Midbrain (tissue), 1 donor: ENCODE results near the gene PDE4B.
A peak's percentile ranks its signal among the peaks of the same experiment; 100 is the strongest.

Source experiments
- DNase-seq: peaks from one replicate; lab custom pipeline; 2025; lab: John Stamatoyannopoulos, UW

PDE4B gene

DNA sequence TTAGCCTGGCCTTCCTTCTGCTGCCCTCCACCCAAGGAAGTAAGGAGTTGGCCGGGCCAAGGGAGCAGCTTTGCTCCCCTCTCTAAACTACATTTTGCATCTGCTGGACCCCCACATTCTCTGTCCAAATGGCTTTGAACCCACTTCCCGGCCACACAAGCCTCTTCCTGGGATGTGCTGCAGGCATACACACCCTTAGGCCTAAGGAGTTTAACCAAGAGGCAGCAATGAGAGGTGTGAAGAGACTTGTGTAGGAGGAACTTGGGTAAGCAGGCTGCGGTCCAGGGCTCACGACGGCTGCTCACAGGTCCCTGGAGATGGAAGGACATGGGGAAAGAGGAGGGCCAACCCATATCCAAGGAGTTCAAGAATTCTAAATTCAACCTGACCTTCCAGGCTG, 544.6 kb downstream of the PDE4B start:
- no peak for DNase-seq

DNA sequence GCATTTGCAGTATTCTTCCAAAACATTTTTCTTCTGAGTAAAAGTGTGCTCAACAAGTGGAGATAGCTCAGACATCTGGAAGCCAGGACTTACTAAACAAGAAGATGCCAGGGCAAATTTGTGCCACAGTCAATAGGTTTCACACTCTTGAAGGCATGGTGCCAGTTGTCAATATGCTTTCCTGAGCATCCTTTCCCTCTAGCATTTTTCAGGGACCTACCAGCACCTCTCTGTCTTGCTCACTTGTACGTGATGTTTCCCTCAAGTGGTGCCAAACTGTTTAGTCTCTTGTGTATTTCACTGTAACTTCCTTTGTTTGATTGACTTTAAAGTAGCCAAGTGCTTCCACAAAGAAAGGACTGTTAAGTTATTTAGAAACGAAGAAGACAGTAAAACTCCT, 547.2 kb downstream of the PDE4B start:
- peak; percentile 14 for DNase-seq

DNA sequence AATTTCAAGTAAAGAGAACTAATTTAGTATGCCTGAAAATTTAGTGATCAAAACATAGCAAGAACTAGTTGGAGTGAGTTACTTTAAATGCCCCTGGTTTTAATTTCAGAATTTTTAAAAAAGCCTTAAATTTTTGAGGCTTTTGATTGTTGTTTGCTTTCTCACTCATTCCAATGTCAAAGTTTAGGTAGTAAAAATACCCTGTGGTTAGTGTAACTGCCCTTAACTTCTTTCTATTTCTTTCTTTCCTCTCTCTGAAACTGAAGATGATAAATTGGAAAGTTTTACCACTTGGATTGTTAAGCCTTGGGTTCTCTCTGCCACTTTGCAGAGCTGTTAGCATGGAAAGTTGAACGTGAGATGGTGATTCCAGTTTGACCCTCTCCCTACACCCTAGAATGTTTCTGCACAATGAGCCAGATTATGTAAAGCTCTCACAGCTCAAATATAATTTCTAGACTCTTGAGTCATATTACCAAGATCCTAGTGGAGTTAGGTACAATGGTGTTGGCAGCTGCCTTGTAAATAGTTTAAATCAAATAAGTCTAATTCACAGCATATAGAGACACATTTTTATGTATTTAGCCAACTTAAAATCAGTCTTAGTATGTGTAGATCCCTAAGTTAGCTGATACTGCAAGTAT, 548.9 kb downstream of the PDE4B start:
- no peak for DNase-seq

DNA sequence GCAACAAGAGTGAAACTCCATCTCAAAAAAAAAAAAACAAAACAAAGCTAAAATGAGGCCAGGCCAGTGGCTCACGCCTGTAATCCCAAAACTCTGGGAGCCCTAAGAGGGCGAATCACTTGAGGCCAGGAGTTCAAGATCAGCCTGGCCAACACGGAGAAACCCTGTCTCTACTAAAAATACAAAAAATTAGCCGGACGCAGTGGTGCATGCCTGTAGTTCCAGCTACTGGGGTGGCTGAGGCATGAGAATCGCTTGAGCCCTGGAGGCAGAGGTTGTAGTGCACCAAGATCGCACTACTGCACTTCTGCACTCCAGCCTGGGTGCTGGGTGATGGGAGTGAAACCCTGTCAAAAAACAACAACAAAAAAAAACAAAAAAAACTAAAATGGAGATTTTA, 550.0 kb downstream of the PDE4B start:
- DNase-seq, result no peak

DNA sequence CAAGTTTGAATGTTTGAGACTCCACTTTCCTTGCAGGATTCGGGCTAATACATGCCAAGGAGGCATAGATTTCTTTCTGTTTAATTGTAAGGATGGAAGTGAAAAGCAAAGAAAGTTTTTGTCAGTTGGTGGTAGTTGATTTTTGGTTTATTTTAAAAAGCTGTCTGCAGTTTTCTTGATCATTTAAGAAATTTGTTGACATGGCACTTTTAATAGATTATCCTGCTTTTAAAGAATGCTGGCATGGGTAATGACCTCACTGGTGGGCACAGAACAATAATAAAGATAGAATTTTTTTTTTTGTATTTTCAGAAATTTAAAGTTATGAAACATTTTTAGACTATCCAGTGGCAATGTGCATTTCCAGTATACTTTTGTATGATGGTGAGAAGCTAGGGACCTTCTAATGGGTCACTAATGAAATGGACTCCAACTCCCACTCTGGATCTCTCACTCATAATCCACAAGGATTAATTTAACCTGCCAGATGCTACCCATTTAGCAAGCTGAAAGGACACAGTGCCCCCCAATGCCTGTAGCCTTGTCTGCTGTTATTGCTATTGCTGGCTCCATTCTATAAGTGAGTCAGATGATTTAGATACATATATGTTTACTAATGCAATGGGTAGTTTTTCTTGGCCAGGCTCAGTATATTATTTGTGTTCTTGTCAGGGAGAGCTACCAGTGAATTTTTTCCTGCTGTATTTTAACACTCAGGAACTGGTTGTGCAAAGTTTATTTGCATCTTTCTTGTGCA, 551.1 kb downstream of the PDE4B start:
- DNase-seq, result no peak

DNA sequence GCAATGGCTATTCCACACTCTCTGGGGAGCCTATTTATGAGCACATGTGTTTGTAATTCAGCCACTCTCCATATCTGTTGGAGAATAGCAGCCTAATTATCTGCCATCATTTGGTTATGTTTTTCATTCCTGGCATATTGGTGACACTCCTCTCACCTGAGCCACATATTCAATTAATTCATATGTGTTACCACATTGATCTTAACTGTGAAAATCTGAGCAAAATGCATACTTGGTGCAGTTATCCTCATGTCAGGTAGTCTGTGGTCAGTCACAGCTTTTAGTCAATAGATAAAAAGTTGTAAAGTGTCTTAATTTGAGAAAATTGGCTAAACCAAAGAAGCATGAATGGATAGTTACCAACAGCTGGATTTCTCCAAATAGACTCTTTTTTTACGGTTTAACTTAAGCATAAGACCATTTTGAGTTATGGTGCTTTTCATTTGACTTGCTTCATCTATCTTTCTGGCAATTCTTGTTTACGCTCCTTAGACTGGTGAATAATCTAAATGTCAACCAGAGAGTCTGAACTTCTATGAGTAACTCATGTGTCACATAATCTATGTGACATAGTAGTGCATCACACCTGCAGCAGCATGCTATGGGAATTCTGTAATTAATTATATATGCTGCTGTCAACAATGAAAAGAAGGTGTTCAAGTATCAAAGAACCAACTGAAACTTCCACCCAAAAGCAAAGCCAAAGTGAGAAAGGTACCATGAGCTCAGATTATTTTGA, 553.5 kb downstream of the PDE4B start:
- no peak for DNase-seq

DNA sequence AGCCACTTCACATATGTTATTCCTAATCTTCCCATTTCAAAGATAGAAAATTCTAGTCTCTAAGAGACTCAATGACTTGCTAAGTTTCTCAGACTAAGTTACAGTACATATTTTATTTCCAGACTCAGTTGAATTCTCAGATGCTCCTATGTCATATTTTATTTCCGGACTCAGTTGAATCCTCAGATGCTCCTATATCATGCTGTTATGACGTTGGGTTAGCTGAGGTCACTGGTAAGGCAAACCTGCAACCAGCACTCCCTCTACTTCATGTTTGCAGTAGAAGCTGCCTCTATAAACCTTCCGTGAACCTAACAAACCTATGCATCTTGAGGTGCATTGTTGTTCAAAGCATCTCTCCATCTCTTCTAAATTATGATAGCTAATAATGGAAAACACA, 554.2 kb downstream of the PDE4B start:
- DNase-seq, result no peak

DNA sequence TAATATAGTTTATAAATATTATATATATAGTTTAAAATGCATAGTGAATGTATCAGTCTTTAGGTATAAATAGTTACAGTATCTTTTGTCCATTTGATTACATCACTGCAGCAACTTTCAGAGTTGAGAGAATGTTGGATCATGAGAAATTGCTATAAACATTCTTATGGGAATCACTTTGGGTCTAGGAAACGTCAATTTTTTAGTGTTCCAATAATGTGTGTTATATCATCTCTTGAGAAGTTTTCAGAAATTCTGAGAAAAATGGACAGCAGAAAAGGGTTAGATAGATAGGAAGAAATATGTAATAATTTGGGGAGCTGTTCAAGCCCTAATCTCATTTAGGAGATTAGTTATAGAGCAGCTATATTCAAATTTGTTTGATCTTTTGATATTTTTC, 556.1 kb downstream of the PDE4B start:
- DNase-seq, result no peak

DNA sequence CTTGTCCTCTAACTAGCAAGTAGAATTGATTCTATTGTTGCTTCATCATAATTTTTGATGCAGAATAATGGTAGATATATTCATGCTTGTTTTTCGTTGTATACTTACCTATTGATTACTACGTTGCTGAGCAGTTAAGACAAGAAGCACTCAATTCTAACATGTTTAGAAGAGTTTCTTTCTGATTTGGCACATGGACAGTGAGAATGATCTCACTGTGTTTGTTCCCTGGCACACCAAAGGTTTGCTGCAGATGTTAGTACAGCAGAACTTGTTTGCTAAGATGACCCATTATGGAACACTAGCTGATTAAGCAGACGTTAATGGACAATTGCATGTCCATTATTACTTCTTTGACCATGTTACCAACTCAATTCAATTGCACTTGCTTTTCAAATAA, 556.5 kb downstream of the PDE4B start:
- peak; percentile 46 for DNase-seq

DNA sequence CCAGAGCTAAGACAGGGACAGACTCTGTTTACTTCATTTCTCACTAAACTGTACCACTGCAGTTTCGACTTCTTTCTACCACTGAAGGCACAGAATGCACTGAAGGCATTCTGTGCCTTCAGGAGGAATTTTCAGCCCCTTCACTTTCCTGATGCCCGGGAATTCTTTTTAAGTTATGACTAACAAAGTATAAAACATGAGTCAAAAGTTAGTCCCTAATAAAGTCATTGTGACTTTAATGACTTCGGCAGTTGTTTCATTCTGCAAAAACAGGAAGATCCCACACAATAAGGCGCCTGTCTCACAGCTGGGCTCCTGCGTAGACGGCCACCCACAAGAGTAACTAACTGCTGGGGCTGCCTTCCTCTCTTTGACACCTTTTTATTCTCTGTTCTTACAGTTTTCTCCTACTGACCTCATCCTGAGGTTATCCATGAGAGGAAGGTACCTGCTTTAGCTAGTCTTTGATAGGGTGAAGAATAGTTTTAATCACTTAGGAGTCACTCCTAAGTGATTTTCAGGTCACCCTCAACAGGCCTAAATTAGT, 557.4 kb downstream of the PDE4B start:
- peak; percentile 47 for DNase-seq

DNA sequence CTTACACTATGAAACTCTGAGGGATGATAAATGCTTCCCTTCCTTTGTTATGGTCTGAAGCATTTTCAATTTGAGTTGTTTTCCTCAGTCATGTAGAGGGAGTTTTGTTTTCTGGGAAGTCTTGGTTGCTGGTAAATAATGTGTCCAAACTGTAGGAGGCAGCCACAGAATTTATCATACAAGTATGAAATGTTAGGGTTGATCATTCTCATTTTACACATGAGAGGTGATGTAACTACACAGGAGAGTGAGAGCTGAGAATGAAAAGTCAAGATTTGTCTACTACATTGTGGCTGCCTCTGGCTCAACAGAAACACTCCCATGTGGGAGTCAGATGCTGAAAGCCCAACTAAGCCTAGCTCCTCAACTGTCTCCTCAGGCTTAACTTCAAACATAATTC, 558.8 kb downstream of the PDE4B start:
- DNase-seq, result no peak

DNA sequence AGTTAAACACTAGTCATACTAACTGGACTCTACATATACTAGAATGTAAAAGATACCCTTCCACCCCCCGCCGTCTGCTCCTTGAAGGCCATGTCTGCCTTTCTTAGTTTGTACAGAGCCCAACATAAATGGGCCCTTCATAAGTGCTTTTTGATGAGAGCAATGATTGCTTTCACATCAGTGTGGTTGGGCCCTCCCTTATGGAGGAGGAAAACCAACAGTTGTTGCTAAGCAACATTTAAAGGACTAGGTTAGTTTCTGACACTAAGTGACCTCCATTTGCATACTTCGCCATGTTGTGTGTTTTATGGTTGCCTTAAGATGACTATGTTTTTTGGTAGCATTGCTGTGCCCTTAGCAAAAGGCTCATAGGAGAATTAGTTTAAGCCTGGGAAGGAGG, 559.2 kb downstream of the PDE4B start:
- no peak for DNase-seq

DNA sequence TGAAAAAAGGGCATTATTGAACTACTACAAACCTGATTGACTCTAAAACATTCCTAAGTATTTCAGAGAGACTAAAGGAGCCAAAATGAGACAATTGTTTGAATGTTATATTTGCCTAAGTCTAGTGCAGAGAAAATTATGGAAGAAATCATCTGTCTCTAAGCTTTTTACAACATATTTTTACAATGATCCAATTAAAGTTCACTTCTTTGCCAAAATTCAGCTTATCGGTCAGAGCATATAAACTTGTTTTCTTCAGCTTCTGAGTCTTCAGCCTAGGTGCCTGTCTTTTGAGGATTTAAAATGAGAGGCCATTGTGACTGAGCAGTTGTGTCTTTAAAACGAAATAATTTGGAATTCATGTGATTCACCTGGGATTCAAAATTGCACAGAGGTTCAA, 560.1 kb downstream of the PDE4B start:
- DNase-seq, result no peak

DNA sequence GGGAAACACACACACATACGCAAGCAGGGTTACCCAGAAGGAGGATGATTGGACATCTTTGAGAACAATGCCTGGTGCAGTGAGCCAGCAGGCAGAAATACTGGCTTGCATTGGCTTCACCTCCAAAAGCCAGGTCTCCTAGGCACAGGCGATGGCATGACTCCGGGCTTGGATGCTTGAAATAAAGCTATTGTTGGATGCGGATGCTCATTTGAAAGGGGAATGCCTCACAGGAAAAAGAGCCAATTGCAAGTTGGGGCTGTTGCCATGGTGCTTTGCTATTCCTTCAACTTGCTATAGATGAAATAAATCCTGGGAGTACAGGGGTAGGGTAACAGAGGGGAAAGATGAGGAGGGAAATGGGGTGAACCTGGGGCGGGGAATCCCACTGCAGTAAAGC, 560.6 kb downstream of the PDE4B start:
- DNase-seq, result peak; percentile 61

DNA sequence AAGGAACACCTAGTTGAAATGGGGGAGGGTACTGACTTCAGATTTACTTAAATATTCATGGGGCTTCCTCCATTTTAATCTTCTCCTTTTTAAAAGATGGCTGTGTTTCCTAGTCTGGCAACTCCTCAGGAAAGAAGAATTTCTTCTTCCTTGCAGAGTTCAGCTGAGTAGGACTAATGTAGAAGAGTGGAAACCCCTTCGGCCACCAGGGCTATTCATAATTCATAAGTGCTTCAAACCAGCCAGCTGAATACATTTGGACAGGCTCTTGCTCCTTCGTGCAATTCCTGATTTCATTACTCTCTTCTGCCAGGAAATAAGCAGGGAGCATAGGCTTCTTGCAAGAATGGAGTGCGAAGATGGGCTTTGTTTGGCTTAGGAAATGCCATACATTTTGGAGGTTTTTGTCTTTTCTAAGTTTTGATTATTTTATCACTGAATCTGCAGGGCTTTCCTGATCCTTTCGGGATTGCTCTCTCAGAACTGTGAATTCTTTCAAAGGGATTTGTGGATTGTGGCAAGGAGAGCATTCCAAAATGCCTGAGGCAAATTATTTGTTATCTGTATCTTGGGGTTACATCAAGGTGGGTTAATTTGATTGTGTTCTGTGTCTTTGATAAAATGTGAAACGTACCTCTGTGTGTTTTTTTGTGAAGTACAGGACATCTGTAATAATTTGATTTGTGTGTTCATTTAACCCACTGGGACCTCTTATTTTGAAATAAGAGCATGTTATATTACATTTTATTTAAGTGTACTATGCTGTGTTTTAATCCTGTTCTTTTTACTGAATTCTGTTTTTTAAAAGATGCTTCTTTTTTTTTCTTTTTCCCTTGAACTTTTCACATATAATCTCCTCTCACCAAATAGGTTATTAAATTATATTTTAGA, 561.9 kb downstream of the PDE4B start:
- peak; percentile 41 for DNase-seq

DNA sequence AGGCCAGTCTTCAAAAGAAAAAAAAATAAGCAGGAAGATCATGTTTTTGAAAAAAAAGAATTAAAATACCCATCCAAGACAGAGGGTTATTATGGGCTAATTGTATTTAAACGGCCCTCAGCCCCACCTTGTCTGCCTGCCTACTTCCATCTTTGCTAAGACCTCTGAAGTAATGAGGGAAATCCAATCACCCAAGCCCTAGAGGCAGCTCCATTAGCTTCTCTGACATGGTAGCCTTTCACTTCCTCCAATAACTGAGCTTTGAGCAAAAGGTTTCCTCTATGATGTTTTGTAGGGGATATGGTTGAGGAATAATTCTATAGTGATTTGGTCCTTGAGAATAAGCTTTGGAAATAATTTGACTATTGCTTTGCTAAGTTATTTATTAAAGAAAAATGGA, 563.1 kb downstream of the PDE4B start:
- DNase-seq, result no peak

DNA sequence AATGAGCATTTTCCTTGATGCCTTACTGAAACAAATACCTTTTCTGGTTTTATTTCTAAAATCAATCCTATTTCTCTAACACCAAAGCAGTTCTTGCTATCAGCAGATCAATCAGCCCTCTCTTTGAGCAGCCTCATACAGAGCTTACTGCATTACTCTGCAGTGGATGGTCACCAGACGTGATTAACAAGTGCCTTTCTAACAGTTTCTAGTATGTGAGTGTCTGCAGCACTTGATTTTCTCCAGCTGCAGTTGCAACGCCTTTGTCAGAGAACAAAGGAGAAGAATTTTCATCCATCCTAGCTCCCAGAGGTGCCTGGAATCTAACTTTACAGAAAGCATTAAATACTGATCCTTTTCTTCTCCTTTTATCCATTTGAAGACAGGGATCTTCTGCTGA, 563.9 kb downstream of the PDE4B start:
- DNase-seq, result peak; percentile 34

DNA sequence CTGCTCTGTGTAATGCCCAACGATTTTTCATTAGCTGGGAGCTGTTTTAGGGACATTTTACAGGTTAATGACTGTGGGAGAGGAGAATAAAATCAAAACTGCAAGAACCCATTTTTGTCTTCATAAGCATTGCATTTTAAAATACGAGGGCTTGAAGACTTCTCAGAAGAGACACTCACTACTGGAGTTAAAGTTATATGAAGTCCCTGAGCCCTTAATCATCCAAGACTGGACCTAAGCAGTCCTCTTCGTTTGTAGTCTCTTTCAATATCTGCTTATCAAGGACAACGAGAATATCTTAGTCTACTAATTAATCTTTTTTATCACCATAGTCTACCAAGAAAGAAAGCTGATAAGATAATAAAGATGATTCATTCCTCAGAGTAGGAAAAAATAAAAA, 564.3 kb downstream of the PDE4B start:
- no peak for DNase-seq

DNA sequence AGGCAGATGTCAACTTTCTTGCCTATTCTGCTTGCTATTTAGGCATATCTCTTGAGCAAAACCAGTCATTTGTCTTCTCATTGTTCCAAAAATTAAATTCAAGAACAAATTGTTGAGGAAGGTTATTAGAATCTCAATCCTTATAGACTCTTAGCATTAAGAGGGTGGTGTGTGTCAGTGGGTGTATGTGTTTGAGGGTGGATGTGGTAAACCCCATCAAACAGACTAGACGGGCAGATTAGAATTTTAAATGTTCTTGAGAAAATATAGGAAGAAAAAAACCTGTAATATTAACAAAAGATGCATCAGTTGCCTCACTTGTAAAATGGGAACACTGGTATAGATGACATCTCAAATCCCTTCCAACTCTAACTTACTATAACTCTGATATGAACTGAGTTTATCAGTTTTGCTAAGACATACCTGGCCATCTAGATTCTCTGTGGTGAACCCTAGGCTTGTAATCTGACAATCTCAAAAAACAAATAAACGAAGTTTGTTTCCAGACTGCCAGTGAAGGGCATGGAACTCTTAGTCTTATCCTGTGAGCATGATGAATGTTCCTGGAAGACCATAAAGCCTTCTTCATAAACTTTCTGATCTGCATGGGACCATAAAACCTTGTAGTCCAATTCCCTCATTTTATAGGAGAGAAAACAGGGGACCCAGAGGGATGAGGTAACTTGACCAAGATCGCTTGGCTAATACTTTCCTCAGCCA, 564.9 kb downstream of the PDE4B start:
- DNase-seq, result no peak

DNA sequence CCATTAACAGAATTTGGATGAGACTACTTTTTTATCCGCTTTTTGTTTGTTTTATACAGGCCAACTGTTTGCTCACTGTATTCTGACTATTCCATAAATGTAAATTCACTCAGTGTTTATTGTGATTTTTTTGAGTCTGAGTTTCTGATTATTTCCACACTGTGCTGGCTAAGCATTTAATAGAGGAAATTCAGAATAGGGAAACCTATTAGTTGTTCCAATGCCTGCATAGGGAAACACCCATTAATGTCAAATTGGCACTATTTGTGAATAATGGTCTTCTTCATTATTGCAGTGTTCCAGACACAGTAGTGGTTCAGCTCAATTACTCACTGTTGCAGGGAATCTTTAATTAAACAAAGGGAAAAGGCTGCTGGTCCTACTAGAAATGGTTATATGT, 566.6 kb downstream of the PDE4B start:
- no peak for DNase-seq

DNA sequence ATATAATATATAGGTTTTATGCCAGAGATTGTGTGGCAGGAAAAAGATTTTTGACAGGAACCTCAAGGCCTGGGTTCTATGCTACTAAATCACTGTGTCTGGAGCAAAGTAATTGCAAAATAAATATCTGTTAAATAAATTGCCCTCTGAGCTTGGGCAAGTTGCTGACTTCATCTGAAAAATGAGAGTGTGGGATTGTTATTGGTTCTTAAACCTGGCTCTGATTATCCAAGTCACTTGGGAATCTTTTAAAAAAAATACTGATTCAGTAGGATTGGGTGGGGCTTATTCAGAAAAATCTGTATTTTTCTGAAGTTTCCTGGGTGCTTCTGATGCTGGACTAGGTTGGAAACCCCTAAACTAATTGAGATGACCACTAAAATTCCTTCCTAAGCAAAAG, 567.1 kb downstream of the PDE4B start:
- DNase-seq, result no peak
